HG02571 (cell line): ENCODE data around the gene PLIN1.

Source experiments
- ATAC-seq: cut with Tn5 transposase; IDR thresholded peaks from one replicate; pipeline ENCODE4 v1.9.1; 2021; ENCODE audit warnings: mild to moderate bottlenecking, moderate library complexity; ENCODE audit not compliant: unreplicated experiment

The PLIN1 gene

DNA sequence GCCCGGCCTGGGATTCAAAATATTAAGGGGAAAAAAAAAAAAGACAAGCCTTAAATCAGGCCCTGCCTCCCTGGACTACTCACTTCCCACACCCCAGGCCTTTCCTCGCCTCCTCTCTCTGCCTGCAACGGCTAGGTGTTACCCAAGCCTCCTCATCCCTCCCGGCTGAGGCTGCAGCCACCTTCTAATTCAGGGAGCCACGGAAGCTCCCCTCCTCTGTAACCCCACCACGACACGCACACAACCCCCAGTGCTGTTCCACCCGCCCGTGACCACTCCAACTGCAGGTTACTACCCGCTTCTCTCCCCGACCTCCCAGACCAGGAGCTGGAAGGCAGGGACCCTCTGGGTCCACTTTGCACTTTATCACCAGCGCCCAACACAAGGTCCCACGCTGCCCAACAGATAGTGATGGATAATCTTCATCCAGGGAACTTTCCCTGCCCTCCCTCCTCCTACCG is 24.8 kb downstream of the PLIN1 start:
- no peak for ATAC-seq

DNA sequence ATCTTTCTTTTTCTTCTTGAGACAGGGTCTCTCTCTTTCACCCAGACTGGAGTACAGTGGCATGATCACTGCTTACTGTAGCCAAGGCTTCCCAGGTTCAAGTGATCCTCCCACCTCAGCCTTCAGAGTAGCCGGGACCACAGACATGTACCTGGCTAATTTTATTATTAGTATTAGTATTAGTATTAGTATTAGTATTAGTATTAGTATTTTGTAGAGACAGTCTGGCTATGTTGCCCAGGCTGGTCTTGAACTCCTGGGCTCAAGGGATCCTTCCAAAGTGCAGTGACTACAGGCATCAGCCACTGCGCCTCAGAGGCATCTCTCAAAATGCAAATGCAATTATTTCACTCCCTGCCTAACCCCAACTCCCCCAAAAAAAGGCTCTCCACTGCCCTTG is 25.6 kb downstream of the PLIN1 start:
- ATAC-seq, result no peak

DNA sequence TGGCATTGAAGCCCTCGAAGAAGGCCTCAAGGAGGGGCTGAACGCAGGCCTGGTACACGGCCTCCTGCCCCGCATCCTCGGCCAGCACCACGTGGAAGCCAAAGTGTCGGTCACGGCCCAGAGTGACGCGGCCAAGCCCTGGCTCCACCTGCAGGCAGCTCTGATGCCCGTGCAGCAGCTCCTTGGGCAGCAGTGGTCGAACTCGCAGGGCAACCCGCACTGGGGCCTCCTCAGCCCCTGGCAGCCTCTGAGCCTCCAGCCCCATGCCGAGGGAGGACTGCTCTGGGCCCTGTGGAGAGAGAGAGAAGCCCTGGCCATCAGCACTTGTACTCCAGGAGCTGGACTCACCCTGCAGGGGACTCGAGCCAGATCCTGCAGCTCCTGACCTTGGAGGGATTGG is 26.5 kb downstream of the PLIN1 start:
- ATAC-seq, result no peak

DNA sequence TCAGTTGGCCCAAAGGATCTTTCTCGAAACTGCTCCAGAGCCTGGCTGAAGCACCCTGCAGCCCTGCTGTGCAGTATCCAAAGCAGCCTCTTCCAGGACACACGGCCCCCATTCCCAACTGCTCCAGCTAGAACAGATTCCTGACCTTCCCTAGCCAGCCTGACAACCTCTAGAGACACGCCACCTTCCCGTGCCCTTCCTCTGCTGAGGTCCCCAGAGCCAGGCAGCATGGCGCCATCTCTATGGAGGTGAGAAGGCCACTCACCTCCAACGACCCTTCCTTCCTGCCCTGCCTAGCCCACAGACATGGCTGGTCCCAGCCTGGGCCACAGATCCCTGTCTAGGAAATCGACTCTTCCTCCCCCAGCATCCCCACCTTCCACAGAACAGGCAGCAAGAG is 27.0 kb downstream of the PLIN1 start:
- no peak for ATAC-seq

DNA sequence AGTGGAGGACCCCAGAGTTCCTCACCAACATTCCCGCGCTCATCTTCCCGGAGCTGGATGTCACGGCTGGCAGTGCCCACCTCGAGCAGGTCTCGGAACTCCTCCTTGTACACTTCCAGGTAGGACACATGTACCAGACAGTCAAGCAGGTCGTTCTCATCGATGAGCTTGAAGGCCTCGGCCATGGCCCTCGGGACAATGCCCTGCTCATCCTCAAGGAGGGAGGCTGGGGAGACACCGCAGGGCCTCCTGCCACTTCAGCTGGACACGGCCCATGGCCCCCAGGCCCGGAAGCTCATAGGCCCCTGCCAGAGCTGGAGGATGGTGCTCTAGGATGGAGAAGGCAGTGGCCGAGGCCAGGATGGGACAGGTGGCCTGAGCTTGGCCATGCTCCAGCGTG is 29.5 kb downstream of the PLIN1 start:
- no peak for ATAC-seq

DNA sequence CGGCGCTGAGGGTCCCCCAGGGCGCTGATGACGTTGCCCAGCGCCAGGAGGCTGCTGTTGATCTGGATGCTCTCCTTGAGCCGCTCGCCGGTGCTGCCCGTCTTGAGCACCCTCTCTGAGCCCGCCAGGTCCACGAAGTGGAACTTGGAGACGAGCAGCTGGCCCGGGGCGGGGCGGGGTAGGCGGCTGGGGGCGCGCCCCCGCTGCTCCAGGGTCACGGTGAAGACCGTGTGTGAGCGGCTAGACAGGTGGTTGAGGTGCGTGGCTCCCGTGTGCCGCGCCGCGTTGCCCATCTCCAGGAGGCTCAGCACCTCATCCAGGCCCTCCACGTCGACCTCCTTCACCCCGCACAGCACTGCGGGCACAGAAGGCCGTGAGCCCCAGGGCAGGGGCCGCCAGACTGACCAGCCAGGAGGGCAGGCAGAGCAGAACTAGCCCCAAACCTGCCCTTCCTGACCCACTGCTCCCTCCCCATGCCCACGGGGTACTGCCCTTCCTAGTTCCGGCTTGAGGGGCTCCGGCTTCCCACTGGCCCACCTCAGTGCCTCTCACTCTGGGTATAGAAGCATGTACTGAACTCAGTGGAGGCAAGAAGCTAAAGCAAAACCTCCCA is 30.0 kb downstream of the PLIN1 start:
- no peak for ATAC-seq

DNA sequence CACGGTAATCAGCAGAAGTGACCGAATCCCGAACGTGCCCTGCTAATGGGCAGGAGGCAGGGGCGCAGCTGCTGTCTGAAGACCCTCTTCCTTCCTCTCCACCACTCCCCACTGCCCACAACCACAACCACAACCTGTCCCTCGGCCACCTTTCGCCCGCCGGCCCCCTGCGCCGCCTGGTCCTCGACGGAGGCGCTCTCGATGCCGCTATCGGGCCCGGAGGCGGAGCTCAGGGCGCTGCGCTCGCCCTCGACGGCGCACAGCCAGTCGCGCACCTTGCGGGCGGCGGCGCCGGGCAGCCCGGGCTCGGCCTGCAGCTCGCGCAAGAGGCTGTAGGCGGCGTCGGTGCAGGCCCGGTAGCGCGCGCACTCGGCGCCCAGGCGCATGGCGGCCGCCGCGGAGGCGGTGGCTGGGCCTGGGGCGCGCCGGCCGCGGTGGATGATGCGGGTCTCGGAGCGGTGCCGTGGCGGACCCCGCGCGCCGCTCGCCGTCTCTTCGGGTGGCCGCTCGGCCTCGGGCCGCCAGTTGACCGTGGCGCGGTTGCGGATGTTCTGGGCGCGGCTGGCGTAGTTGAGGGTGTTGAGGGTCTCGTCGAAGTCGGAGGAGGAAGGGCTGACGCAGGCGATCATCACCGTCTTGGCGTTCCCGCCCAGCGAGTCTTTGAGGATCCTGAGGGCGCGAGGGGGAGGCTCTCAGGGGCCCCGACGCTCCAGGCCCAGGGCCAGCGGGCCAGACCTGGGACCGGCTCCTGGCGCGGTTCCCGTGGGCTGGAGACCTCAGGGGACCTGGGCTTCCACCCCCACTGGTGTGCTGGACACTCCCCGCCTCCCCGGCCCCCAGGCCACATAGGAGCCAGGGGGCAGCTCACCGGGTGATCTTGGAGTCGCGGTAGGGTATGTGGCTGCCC is 30.8 kb downstream of the PLIN1 start:
- no peak for ATAC-seq

DNA sequence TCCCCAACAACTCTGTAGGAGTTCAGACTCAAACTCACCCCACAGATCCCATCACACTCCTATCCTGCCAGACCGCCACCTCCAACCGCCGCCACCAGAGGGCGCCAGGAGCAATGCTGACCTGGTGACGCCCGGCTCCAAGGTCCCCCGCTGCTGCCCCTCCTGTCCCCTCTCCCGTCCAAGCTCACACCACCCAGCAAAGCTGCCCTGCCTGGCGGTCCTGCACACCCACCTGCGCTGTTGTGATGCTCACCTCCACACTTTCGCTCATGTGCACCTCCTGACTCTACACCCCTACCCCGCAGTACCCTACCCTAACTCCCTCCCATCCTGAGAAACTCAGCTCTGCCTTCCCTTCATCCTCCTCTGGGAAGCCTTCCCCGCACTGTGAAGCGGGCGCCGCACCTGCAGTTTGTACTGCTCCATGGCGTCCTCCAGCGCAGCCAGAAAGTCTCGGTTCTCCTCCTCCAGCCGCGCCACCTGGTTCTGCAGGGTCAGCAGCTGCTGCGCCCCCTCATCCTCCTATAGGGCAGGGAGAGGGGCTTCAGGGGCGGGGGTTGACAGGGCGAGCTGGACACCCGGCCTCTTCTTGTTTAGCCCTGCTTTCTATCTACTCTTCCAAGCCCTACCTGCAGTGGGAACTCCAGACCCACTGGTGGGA is 31.8 kb downstream of the PLIN1 start:
- no peak for ATAC-seq

DNA sequence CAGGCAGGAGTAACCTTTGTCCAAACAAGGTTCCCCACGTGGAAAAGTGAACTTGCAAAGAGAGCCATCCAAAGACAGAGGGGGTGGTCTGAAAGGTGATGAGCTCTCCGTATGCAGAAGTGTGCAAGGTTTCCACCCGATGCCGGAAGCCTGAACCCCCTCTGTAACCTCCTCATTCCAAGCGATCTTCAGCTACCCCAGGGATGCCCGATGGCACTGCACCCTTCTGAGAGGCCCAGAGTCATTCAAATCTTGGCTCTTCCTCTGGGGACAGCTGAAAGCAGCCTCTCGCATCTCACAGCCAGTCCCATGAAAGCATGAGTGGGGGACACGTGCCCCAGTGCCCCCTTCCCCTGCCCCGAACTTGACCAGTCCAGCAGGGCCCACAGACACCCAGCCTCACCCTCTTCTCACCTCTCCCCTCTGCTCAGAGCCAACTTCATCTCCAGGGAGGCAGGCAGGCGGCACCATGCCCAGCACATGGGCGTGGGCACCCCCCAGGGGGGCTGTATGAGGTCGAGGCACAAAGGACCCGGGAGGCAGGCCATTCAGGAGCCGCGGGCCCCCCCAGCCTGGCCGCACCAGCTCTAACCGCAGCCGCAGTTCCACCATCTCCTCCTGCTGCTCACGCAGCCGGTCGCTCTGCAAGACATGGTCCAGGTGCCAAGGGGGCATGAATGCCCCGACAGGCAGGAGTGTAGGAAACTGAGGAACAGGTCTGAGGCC is 32.6 kb downstream of the PLIN1 start:
- no peak for ATAC-seq

DNA sequence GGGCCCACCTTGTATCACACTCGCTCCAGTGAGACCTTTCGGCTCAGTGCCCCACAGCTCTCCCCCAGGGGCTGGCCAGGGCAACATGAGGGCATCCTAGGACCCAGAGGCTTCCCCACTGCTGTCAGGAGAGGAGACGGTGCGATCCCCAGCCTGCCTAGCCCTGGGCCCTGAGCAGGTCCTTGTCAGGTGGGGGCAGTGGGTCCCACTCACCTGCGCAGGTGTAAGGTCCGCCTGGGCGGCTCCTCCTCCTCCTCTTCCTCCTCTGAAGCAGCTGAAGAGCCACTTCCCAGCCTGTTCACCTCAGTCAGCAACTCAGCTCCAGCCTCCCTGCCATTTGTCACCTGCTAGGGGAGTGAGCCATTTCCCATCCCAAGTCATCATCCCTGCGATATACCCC is 33.5 kb downstream of the PLIN1 start:
- ATAC-seq, result no peak

DNA sequence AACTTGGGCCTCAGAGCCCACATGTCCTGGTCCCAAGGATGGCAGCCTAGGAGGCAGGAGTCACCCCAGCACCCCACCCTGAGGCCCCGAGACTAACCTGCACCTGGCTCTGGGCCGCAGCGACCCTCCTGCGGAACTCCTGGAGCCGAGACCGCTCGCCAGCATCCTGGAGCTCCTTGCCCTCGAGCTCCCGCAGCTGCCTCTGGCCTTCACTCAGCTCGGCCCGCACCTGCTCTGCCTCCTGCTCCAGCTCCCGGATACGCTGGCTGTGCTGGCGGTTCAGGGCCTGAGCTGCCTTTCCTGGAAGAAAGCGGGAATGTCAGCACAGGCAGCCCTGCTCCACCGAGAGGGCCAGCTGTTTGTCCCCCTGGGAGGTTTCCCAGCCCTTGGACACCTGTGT is 37.1 kb downstream of the PLIN1 start:
- ATAC-seq, result no peak

DNA sequence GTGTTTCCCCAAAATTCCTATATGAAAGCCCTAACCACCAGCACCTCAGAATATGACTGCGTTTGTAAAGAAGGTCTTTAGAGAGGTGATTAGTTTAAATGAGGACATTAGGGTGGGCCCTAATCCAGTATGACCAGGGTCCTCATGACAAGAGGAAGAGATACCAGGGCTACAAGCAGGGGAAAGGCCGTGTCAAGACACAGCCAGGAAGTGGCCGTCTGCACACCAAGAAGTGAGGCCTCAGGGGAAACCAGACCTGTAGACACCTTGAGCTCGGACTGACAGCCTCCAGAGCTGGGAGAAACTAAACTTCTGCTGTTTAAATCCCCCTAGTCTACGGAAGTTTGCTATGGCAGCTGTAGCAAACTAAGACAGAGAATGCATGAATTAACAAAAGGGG is 38.1 kb downstream of the PLIN1 start:
- no peak for ATAC-seq

DNA sequence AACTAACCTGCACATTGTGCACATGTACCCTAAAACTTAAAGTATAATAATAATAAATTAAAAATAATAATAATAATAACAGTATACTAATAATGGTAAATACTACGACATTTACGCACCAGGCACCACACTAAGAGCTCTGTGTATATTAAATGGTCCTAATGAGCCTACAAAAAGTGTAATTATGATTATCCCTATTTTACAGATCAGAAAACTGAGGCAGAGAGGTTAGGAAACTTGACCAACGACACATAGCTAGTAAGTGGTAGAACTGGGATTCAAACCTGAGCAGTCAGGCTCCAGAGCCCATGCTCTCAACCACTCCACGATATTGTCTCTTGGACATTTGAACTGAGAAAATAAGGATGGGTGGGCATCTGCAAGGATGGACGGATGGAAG is 38.9 kb downstream of the PLIN1 start:
- ATAC-seq, result no peak

DNA sequence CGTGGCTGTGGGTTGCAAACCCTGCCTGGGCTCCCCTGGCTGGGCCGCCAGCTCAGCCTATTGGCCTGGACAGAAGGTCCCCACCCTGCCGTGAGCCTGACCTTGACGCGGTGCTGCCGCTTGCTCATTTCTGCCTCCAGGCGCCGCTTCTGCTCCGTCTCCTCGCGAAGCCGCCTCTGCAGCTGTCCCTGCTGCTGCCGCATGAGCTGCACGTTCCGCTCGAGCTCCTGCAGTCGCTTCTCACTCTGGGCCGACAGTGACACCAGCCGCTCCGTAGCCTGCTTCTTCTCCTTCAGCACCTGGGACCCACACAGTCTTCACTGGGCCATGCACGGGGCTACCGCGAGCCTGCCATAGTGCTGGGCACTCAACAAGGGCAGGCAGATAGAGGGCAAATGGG is 45.6 kb downstream of the PLIN1 start:
- ATAC-seq, result no peak

DNA sequence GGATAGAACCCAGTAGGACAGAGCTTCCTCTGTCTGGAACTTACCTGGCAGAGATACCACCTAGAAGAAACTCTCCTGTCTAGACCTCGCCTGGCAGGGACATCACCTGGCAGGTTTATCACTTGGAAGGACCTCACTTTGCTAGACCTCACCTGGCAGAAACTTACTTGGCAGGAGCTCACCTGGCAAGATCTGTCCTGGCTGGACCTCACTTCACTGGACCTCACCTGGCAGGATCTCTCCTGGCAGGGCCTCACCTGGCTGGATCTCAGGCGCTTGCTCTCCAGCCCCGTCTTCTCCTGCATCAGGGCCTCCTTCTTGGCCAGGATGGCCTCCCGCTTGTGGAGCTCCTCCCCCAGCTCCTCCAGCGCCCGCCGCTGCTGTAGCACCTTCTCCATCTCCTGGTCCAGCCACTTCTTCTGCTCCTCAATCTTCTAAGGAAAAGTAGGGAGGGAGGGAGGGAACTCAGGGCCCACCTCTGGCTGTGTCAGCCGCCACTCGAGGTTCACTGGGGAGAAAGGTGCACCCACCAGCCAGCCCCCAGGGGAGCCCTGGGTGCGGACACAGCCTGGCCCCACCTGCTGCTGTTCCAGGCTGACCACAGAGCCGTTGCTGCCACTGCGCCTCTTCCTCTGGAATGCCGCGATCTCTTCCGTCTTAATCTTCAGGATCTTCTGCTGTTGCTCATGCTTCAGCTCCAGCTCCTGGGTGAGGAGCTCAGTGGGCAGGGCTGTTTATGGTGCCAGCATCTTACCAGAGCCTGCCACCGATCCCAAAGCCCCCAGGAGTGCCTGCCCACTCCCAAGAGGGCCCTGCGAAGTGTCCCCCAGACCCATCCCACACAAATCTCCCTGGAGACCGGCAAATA is 46.4 kb downstream of the PLIN1 start:
- no peak for ATAC-seq

DNA sequence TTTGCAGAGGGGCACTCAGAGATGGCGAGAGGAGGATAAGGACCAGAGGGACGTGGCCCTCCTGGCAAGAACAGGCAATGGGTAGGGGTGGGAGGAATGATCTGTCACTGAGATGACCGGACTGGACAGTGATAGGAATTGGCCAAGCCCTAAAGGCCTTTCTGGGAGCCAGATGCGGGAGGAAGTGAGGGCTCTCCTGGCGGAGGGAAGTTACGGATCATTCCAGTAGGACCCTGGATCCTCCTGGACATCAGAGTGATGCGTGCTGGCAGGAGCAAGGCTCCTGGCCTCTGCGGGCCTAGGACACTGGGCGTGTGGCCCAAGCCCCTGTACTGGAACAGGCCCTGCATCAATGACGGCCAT is 47.3 kb downstream of the PLIN1 start:
- ATAC-seq, result no peak

DNA sequence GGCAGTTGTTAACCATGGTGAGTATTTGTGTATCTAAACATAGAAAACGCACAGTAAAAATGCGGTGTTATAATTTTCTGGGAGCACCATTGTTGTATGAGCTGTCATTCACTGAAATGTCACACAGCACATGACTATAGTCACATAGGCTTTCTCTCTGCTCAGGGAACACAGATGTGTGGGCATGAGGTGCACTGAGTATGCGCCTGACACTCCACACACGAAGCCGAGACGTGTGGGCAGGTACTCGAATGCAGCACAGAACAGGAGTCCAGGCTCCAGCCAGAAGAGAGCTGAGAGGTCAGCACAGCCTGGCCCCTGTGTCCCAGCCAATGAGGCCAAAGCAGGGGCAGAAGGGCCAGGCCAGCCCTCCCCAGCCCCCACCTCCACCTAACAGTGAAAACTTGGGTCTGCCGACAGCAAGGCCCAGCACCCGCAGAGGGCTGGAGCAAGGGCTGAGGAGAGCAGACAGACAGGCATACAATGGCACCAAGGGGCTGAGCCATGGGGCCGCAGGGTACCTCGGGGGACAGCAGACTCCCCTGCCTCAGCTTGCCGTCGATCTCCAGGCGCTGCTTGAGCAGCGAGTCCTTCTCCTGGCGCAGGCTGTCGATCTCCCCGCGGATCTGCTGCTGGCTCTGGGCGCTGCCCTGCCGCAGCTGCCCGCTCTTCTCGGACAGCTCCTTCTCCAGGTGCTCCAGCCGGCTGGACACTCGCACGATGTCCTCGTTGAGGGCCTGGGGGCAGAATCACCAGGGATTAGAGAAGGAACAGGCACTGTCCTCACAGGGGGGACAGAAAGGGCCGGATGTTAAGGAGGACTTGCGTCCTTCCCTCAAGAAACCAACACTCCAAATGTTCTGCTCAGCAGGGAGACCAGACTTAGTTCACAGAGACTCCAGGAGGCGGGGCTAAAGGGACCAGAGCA is 47.9 kb downstream of the PLIN1 start:
- no peak for ATAC-seq

DNA sequence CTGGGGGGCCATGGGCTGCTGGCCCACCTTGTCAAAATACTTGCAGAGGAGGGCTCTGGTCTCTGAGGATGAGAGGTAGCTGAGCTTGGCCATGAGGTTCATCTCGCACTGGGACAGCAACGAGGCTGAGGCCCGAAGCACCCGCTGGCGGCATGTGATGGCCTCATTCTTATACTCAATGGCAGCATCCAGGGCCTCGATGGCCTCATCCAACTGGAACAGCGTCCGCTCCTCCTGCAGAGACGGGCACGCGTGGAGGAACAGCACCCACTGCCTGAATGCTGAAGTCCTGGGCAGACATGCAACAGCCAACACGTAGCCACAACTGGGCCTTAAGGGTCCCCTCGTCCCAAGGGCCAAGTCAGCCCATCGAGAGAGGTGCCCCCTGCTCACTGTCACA is 48.9 kb downstream of the PLIN1 start:
- no peak for ATAC-seq

DNA sequence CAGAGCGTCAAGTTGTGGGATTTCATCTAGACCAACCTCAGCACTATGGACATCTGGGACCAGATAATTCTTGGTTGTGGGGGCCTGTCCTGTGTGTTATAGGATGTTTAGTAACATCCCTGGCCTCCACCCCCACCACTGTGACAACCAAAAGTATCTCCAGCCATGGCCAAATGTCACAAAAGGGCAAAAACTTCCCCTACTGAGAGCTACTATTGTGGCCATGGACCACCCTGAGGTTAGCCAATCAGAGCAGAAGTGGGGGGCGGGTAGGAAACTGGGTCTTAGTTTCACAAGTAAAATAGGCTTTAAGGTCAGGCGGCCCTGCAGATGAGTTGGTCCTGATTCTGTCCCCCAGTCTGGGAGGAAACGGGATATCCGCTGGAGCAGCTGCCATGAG is 49.3 kb downstream of the PLIN1 start:
- ATAC-seq, result no peak
